ENCODE results near the gene LIN28A.

The LIN28A gene

DNA sequence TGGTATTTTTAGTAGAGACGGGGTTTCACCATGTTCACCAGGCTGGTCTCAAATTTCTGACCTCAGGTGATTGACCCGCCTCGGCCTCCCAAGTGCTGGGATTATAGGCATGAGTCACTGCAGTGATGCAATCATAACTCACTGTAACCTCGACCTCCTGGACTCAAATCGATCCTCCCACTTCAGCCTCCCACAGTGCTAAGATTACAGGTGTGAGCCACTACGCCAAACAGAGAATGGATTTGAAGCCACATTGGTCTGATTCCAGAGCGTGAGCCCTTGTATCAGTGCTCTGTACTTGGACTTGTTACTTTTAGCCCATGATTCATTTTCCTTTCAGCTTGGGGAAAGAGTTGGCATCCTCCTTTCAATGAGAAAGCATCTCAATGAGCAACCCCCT is 23.2 kb upstream of the LIN28A start:
- peak; percentile 69 for DNase-seq (ENCODE audit: low read depth)

DNA sequence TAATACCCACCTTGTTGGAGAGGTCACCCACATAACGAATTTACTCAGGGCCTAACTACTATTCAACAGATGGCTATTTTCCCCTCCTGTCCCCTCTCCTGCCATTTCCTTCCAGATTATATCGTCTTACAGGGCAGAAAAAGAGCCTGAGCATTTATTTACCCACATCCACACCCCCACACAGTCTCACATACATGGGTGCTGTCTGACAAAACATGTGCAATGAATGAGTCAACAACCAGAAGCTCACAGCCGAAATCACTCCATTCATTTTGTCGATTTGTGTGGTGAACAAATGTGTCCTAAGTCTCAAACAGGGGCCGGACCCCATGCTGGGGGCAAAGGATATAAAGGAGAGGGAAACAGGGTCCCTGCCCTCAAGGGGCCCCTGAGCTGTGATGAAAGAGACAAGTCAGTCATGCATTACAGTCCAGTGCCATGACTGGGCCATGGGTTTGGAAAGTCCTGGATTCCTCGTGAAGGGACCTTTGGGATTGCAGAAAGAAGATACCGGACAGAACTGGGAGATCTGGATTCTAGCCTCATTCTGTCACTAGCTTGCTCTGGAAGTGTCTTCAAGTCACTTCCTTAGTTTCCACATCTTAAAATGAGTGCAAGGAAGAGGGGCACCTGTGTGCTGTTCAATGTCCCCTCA is 21.7 kb upstream of the LIN28A start:
- peak; percentile 49 for DNase-seq (ENCODE audit: low read depth)

- no peak for DNase-seq (ENCODE audit: low read depth)
These were observed 20.9 kb upstream of the LIN28A start for GRCh38 chr1:26389604-26390247.

- peak; percentile 74 for DNase-seq (ENCODE audit: low read depth)
These were observed 19.2 kb upstream of the LIN28A start for GRCh38 chr1:26391450-26391849.

DNA sequence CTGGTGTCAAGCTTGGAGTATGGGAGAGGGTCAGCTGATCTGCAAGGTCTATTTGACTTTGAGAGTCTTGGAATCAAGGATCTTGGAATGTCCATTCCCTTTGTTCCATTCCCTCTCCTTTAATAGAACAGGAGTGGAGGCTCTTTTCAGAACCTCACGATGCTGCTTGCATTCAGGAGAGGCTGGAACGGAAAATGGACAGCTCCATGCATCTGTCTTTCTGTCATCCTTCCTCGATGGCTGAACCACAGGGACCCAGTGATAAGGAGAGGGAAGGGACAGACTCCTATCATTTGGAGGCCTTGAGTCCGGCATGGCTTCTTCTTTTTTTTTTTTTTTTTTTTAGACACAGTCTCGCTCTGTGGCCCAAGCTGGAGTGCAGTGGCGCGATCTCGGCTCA is 14.9 kb upstream of the LIN28A start:
- no peak for DNase-seq (ENCODE audit: low read depth)

DNA sequence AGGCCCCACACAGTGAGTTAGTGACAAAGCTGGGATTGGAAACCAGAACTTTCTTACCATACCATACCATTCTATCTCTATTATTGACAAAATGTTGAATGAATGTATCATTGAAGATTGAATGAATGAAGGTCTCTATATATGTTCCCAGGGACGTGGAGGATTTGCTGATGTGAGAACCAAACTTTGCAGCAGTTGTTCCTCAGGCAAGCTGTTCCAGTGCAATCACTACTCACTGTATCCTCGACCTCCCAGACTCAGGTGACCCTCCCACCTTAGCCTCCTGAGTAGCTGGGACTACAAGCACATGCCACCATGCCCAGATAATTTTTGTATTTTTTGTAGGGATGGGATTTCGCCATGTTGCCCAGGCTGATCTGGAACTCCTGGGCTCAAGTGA is 11.6 kb upstream of the LIN28A start:
- no peak for DNase-seq (ENCODE audit: low read depth)

- DNase-seq (ENCODE audit: low read depth), result no peak
These were observed 8.7 kb upstream of the LIN28A start for GRCh38 chr1:26401891-26402290.

DNA sequence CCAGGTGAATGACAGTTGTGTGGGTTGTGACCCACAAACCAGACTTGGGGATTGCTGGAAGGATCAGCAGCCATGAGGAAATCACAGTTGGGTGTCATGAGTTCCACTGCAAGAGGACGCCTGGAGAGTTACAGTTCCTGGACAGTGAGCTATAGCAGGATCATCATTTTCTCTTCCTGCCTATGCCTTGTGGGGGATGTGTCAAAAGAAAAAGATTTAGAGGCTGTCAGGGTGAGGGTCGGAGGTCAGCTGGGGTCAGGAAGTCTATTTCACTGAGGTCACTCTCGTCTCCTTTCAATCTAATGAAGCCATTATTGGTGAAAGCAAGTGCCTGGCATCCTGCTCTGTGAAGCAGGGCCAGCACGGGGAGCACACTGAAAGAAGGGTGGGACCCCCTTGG is 7.0 kb upstream of the LIN28A start:
- DNase-seq (ENCODE audit: low read depth), result peak; percentile 39

DNA sequence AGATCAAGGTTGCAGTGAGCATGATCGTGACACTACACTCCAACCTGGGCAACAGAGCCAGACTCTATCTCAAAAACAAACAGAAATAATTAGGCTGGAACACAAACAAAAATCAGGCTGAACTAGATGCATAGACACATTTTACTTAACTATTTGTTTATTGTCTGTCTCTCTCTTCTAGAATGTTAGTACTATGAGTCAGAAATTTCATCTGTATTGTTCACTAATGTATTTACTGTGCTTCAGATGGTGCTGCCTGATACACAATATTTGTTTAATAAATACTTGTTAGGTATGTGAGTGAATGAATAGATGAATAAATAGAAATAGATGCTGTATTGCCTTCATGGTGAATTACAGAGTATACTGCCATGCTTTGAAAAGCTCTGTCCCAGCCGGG is 6.0 kb upstream of the LIN28A start:
- DNase-seq (ENCODE audit: low read depth), result peak; percentile 34

- peak; percentile 78 for DNase-seq (ENCODE audit: low read depth)
These were observed 5.2 kb upstream of the LIN28A start for GRCh38 chr1:26405281-26405915.

GRCh38 chr1:26408604-26409003 is 2.0 kb upstream of the LIN28A start:
- DNase-seq (ENCODE audit: low read depth), result peak; percentile 62

- DNase-seq (ENCODE audit: low read depth), result peak; percentile 28
These were observed 1.3 kb upstream of the LIN28A start for GRCh38 chr1:26409191-26409807.

GRCh38 chr1:26411624-26412074 is 1.0 kb downstream of the LIN28A start:
- no peak for DNase-seq (ENCODE audit: low read depth)

DNA sequence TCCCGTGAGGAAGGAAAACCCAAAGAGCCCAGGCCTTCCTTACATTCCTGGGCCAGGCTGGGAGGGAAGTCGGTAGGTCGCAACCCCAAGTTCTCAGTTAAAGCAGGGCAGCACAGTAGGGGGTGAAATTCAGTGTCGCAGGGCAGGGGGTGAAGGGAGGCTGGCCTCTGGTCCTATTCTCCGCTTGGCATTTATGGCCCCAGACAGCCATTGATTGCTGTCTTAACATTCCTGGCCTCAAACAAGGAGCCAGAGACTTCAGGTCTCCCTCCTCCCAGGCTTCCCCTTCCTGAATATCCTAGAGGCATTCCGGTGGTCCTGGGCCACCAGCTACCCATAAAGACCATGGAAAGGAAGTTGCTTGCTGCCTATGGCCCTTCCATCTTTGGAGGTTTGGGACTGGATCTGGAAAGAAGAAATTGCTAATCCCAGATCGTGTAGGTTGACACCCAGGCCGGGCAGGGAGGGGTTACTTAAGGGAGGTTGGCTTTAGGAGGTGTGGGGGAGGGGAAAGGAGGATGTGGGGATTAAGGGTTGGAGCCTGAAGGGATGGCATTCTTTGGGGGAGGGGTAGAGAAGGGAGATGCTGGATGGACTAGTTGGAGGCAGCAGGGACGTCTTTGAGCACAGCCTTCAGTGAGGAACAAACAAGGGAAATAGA is 1.7 kb downstream of the LIN28A start:
- DNase-seq (ENCODE audit: low read depth), result peak; percentile 24

GRCh38 chr1:26413031-26413430 is 2.4 kb downstream of the LIN28A start:
- no peak for DNase-seq (ENCODE audit: low read depth)

DNA sequence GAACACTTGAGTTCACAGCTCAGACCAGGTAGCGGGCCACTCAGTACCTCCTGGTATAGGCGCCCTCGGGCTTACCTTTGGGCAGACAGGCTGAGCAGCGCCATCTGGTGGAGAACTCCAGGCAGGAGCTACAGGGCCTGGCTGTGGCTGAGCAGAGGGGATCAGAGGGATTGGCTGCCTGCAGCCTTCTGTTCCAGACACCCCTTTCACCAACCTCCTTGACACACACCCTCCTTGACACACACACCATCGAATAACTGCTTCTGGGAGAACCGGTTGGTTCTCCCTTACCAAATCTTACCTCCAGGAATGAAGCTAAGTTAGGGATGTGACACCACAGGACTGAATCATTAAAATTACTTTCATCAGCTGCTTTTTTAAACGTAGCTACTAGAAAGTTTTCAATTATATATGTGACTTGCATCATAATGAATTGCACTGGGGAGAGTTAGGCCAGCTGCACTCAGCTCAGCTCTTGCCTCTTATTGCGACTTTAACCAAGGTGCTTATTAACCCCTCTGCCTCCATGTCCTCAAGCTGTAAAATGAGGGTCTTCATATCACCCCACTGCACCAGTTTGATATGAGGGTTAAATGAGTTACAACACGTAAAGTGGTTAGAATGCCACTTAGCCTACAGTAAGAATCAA is 6.6 kb downstream of the LIN28A start:
- peak; percentile 61 for DNase-seq (ENCODE audit: low read depth)

DNA sequence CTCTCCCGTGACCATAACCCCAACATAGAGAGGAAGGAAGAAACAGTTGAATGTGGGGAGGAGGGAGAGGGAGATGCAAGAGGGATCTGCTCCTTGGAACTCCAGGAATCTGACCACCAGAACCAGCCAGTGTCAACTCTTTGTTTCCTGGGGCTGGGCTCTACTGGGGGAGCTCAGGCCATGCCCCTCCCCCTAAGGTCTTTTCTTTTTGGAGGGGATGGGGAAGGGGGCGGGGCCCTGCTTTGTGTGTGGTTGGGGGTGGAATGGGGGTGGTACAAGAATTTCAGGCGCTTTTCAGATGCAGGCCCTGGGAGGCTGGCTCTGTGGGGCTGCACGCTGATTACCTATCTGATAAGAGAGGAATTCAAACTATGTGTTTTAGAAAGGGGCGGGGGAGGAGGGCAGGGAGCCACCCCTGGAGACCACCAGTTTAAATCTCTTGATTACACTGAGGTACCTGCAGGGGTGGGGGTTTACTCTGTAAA is 8.3 kb downstream of the LIN28A start:
- DNase-seq (ENCODE audit: low read depth), result peak; percentile 62

- DNase-seq (ENCODE audit: low read depth), result no peak
These were observed 8.9 kb downstream of the LIN28A start for GRCh38 chr1:26419494-26419893.

DNA sequence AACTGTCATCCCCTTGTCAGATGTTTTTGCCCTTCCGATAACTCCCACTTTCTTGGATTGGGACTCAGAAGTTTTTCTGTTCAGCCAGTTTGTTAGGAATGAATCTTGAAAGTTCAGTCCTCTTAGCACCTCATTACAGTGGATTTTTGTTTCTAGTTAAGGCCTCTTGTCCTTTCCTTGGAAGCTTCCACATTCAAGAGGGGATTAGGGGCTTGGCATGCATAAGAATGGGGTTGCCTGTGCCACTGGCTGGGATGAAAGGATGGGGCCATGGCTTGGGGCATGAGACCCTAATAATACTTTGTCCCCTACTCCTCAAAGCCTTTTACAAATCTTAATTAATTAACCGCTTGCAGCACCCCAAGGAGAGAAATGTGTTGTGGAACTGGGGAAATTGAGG is 19.1 kb downstream of the LIN28A start:
- DNase-seq (ENCODE audit: low read depth), result no peak

DNA sequence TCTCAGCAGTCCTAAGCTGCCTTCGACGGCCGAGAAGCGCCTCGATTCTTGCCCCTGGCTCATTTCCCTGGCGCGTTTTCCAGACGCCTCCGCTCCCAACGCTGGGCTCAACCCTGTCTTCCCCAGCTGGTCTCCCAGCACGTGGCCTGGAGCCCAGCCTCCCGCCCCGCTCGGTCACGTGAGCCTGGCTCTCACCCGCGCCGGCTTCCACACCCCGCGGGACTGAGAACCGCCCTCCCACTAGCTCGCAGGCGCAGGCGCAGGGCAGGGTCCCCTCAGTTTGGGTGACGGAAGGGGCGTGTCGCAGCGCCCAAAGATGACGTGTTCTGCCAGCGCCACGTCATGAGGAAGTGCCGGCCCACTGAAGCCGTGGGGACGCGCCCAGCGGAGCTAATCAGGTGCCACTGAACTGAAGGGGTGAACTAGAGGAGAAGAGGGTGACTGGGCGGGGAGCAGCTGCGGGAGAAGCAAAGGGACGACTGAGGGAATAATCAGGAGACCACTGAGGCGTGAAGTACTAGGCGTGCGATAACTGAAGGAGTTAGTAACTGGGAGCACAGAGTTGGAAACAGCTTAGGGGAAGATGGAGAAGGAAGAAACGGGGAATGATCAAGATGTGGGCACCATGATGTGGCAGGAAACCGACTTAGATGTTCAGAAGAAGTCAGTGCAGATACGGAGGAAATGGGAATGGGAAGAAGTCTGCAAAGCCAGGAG is 21.5 kb downstream of the LIN28A start, which contains the start of gene DHDDS:
Gene DHDDS, plus strand, starts transcription at position 343 of the 717 bp plus-strand sequence. CDS start 625 bp downstream, outside the sequence.
- DNase-seq (ENCODE audit: low read depth), result peak; percentile 96

DNA sequence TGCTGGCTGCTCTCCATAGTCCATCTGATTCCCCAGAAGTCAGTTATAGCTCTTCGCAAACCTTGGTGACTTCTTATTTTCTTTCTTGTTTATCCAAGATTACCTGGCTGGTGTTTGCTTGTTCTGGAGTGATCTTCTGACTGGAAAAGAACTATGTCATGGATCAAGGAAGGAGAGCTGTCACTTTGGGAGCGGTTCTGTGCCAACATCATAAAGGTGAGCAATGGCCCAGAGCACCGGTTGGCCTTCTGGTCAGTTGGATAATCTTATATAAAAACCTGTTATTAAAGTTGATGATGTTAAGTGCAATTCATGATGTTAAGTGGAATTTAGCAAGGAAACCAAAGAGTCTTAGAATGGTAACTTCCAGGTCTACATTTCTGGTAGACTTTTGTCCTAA is 22.2 kb downstream of the LIN28A start:
- no peak for DNase-seq (ENCODE audit: low read depth)
